Stimulated activated CD8-positive, alpha-beta memory T cell treated with anti-CD3 and anti-CD28 coated beads, Interleukin-7, amount 100 ng/mL, for 48 hours (primary cell): ENCODE data around the gene TUBGCP5.
A peak's percentile ranks its signal among the peaks of the same experiment; 100 is the strongest.
"Not testable (repeated sequence)": the region's sequence is repeated elsewhere in the genome, so short reads cannot be mapped to it uniquely, and the experiment has no call there.

ENCODE experiments used
- DNase-seq, 2 donors: peaks; one replicate each; pipeline ENCODE4 v3.0.0-alpha.2; 2020; ENCODE audit warnings: low read depth in 1 of 2; ENCODE audit errors: extremely low read depth in 1 of 2

TUBGCP5 gene

DNA sequence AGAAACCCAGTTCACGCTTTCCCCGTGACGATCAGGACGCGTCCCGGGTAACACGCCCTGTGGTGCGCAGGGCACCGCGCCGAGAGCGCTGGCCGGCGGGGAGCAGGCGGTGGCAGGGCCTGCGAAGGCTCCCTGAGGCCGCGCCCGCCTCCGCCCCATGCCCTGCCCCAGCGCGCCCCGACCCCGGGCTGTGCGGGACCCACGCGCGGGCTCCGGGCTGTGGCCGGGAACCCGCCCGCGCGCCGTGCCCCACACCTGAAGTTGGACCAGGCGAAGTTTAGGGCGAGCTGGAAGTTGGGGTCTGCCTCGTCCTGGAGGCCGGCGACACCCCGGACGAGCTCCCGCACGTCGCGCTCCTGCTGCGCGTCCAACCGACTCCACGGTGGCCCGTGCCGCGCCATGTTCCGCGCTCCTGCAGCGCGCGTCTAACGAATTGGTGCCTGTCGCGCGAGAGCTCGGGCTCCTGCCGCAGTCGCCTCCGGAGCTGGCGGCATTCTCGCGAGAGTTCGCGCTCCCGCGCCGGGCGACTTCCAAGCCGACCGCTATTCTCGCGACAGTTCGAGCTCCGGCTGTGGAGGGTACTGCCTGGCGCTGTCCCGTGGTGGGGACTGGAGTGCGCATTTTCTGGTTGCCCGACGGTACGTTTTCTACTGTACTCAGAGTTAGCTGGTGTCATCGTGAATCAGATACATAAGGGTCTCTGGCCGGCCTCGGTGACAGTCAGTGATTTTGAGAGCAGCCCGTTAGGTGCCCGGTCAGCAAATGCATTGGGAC, at the start of gene TUBGCP5:
Gene TUBGCP5, minus strand, starts transcription at position 427 of the 774 bp plus-strand sequence. Its CDS starts 26 bp downstream, at position 401.
- DNase-seq: peak; percentile 94 to 95

DNA sequence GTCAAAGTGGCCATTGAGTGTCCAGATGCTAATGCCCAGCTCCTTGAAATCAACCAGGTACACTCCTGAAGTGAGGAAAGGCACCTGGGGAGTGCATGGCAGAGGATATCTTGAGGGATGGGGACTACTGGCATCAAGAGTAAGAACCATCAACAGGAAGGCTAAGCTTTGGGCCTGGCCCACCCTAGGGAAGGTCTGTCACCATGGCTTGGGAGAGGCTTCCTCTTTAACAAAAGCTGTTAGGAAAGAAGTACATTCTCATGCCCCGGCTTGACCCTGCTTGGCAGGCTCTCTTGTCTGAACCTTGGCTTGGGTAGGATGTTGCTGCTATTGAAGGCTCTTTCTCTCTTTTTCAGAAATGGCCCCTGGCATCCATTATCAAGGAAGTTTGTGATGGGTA, 43.7 kb upstream of the TUBGCP5 start:
- DNase-seq: no peak

DNA sequence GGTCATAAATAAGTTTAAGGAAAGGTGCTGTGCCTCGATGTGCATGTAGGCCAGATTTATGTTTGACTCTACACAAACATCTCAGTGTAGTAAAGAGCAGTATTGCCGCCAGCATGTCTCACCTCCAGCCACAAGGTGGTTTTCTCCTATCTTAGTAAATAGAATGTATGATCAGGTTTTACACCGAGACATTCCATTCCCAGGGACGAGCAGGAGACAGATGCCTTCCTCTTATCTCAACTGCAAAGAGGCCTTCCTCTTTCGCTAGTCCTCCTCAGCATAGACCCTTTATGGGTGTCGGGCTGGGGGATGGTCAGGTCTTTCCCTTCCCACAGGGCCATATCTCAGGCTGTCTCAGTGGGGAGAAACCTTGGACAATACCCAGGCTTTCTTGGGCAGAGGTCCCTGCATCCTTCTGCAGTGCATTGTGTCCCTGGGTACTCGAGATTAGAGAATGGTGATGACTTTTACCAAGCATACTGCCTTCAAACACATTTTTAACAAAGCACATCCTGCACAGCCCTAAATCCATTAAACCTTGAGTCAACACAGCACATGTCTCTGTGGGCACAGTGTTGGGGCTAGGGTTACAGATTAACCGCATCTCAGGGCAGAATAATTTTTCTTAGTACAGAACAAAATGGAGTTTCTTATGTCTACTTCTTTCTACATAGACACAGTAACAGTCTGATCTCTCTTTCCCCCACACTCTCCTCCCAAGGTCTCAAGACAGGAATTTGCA, 42.8 kb upstream of the TUBGCP5 start:
- DNase-seq: not testable (repeated sequence)

DNA sequence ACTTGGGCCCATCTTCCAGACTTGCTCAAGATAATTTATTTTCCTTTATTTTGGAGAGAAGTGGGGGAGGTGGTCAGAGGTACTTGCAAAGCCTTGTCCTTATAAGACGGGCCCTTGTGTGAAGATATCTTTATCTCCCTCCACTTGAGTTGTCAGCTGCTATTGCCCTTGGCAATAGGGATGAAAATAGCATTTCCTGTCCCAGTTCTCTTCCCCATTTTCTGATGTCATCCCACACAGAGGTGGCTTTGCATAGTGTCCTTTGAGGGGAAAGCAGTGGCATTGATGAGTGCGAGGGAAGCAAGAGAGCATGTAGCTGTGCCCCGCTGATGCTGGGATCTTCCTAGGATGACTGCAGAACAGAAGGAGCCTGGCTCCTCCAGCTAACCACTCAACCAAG, 41.9 kb upstream of the TUBGCP5 start:
- DNase-seq: no peak

- DNase-seq: no peak
These were observed 40.4 kb upstream of the TUBGCP5 start for GRCh38 chr15:23079766-23080165.

DNA sequence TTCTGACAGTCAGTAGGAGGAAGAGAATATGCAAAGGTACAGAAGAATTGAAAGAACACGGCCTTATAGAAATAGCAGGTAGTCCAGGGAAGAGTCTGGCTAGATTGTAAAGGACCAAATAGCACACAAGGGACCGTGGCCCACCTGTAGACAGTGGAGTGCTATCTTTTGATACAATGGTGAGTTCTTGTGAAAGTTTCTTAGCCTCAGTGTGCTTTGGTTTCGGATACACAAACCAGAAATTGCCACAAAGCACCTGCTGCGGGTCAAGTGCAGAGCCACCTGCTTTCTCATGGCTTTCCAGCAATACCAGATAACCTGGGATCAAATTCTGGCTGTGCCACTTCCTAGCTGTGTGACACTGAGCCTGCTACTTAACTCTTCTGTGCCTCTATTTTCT, 36.6 kb upstream of the TUBGCP5 start:
- no peak for DNase-seq

GRCh38 chr15:23074684-23075083, 35.3 kb upstream of the TUBGCP5 start:
- no peak for DNase-seq

GRCh38 chr15:23073890-23074646, 34.7 kb upstream of the TUBGCP5 start:
- no peak for DNase-seq

- no peak for DNase-seq
These were observed 33.3 kb upstream of the TUBGCP5 start for GRCh38 chr15:23072633-23073032.

DNA sequence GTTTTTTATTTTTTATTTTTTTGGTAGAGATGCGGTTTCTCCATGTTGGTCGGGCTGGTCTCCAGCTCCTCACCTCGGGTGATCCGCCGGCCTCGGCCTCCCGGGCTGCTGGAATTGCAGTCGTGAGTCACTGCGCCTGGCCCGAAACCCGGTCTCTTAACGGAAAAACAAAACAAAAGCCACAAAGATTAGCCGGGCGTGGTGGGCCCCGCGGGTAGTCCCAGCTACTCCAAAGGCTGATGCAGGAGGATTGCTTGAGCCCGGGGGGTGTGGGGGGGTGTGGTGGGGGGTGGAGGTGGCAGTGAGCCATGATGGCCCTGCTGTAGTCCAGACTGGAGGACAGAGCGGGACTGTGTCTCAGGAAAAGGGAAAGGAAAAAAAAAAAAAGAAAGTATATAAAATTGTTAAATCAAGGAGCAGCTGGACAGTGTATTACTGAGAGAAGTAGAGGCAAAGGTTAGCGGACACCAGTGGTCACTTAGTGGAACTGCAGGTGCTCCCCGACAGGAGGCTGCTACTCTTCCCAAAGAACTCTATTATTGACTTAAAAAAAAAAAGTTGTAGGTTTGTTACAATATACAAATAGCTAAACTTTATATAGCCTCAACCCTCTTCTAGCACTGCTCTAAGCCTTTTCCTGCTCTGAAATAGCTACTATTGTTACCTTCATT, 30.3 kb upstream of the TUBGCP5 start:
- no peak for DNase-seq

GRCh38 chr15:23067416-23067815, 28.0 kb upstream of the TUBGCP5 start:
- no peak for DNase-seq

DNA sequence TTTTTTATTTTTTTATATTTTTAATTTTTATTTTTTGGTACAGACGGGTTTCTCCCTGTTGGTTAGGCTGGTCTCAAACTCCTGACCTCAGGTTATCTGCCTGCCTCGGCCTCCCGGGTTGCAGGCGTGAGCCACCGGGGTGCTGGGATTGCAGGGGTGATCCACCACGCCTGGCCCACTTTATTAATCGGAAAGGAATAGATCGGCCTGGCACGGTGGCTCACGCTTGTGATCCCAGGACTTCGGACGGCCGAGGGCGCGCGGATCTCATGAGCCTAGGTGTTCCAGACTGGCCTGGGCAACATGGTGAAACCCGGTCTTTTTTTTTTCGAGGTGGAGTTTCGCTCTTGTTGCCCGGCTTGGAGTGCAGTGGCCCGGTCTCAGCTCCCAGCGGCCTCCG, 26.5 kb upstream of the TUBGCP5 start:
- no peak for DNase-seq

DNA sequence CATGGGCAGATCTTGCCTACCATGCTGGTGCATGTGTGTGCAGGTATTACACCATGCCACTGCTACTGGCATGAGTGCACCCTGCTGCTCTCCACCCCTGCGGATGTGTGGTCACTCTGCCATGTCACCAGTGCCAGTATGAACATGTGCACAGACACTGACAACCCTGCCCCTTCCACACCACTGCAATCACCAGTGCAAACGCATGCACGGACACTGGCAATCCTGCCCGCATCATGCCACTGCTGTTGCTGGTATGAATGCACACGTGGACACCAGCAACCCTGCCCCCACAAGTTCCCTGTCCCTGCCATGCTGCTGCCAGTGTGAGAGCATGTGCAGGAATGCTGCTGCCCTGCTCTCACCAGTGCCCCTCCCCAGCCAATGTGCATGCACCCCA, 24.8 kb upstream of the TUBGCP5 start:
- DNase-seq: no peak

GRCh38 chr15:23057707-23058106, 18.3 kb upstream of the TUBGCP5 start:
- no peak for DNase-seq

DNA sequence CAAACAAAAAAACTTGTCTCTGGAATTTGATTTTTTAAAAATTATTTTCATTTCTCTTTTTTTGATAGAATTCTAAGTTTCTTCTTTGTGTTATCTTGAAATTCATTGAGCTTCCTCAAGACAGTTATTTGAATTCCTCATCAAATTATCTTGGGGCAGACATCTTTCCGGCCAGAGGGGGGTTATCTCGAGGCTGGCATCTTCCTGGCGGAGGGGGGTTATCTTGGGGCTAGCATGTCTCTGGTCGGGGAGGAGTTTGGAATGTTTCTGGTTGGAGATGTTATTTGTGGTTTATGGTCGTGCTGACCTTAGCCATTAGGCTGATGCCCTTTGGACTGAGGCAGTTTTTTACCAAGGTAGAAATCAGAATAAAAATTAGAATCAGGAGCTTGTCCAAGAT, 15.9 kb upstream of the TUBGCP5 start:
- DNase-seq: no peak

GRCh38 chr15:23052522-23052921, 13.2 kb upstream of the TUBGCP5 start:
- no peak for DNase-seq

- no peak for DNase-seq
These were observed 11.3 kb upstream of the TUBGCP5 start for GRCh38 chr15:23050708-23051107.

DNA sequence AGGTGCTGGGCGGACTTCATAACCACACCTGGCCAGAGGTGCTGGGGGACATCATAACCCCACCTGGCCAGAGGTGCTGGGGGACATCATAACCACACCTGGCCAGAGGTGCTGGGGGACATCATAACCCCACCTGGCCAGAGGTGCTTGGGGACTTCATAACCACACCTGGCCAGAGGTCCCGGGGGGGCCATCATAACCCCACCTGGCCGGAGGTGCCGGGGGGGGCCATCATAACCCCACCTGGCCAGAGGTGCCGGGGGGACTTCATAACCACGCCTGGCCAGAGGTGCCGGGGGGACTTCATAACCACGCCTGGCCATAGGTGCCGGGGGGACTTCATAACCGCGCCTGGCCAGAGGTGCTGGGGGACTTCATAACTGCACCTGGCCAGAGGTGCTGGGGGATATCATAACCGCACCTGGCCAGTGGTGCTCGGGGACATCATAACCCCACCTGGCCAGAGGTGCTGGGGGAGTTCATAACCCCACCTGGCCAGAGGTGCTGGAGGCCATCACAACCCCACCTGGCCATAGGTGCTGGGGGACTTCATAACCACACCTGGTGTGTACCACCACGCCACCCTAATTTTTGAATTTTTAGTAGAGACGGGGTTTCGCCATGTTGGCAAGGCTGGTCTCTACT, 10.7 kb upstream of the TUBGCP5 start:
- no peak for DNase-seq

DNA sequence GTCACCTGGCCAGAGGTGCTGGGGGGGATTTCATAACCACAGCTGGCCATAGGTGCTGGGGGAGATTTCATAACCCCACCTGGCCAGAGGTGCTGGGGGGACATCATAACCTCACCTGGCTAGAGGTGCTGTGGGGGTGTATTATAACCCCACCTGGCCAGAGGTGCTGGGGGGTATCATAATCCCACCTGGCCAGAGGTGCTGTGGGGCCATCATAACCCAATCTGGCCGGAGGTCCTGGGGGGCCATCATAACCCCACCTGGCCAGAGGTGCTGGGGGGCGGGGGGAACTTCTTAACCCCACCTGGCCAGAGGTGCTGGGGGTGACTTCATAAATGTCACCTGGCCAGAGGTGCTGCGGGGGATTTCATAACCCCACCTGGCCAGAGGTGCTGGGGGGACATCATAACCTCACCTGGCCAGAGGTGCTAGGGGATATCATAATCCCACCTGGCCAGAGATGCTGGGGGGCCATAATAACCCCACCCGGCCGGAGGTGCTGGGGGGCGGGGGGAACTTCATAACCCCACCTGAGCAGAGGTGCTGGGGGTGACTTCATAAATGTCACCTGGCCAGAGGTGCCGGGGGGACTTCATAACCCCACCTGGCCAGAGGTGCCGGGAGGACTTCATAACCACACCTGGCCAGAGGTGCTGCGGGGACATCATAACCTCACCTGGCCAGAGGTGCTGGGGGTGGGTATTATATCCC, 9.4 kb upstream of the TUBGCP5 start:
- not testable (repeated sequence) for DNase-seq

GRCh38 chr15:23043987-23044386, 4.6 kb upstream of the TUBGCP5 start:
- DNase-seq: not testable (repeated sequence)
